HG03520 (cell line): ENCODE data around the gene ARFGEF2.
A peak's percentile ranks its signal among the peaks of the same experiment; 100 is the strongest.
"Not testable (repeated sequence)": the region's sequence is repeated elsewhere in the genome, so short reads cannot be mapped to it uniquely, and the experiment has no call there.

Experiments used
- ATAC-seq: cut with Tn5 transposase; IDR thresholded peaks from one replicate; pipeline ENCODE4 v1.9.1; 2021; ENCODE audit warnings: mild to moderate bottlenecking, moderate library complexity; ENCODE audit not compliant: unreplicated experiment

The ARFGEF2 gene

DNA sequence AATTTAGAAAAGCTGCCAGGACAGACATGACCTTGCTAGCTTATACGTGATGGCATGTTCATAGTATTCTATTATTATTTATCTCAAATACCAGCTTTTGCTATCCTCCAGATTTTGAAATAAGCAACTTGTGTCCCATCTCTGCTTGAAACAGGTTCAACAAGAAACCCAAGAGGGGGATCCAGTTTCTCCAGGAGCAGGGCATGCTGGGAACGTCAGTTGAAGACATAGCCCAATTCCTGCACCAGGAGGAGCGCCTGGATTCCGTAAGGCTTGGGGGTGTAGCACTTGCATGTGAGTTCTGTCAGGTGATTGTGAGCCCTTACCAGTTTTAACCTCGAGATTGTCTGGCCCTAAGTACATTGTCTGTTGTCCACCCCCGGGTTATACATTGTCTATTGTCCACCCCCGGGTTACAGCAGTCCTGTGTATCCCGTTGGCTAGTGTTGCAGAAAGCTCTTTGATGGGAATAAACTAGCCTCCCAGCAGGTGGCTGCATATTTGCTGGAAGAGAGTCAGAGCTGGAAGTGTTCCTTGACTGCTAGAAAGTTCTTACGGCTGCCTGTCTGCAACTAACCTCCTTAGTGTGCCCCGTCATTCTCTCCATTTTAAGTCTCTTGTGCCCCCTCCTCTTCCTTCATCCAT is 63.2 kb downstream of the ARFGEF2 start:
- no peak for ATAC-seq

DNA sequence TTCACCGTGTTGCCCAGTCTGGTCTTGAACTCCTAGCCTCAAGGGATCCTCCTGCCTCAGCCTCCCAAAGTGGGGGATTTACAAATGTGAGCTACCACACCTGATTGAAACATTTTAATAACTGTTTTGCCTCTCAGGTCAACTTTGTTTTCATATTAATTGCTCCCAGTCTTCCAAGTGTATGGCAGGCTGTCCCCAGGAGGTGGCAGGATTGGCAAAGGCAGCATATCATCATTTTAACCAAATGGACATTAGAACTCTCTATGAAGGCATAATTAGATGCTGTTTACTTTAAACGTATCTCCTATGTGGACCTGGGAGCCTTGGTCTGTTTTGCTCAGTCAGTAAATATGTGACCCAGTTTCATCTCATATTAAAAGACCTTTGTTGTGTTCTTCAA is 65.4 kb downstream of the ARFGEF2 start:
- ATAC-seq = no peak

DNA sequence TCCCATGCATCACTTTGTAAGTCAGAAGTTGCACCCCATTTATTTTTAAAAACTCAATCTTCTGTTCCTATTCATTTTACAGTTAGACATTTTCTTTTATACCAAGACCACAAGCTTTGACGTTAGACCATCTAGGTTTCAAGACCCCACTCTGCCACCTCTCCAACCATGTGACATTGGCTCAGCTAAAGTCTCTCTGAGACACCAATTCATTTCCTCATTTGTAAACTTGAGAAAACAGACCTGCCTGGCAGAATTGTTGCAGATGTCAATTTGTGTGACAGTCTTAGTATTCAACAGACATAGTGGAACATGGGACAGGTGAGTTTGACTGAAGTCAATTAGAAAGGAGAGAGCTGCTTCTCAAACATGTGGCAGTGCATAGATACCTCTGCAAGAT is 69.0 kb downstream of the ARFGEF2 start:
- ATAC-seq = no peak

DNA sequence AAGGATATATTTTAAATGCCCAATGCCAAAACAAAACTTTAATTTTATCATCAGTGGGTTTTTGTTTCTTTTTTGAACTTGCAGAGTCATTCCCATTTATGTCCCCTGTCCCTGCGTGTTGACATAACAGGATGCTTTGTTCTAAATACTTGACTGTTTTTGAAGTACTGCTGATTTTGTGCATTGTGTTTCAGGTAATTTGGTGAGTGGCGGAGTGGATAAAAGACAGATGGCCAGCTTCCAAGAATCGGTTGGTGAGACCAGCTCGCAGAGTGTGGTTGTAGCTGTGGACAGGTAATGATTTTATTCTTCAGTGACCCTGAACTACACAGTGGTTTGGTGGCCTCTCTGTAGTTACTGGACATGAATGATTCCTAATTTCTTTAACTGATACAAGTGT is 74.1 kb downstream of the ARFGEF2 start:
- no peak for ATAC-seq

DNA sequence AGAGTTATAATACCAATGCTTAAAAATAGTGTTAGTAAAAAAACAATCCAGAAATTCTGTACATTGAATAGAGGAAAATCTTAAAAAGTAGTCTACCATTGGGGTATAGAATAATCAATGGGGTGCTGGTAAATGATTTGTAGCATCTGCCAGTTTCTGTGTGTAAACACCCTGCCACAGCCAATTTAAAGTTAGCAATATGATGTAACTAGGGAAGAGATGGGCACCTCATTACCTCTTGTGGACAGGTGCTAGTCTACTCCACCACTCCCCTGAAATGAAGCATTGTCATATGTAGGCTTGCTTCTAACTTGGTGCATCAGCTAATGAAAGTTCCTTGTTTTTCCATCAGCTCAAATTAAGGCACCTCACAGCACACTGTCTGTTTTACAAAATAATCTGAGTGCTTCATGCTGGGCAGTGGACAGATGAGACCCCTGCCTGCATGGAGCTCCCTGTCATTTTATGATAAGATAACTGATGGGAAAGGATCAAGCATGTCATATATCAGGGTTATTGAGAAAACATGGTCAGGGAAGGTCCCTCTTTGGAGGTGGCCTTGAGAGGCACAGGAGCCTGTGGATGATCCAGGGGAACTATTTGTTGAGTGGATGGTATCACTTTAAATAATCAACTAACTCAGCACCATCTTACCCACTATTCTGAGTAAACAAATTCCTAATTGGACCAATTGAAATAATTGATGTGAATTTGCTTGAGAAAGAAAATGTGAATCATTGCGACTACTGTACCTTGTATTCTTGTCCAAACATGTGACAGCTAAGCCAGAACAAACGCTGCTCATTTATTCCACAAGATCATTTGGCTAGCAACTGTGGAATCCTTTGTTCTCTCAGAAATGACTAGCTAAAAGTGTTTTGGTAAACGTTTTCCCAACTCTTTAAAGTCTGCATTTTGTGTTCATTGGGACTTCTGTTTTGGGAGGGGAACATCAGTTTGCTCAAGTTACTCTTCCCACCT is 78.7 kb downstream of the ARFGEF2 start:
- ATAC-seq = no peak

DNA sequence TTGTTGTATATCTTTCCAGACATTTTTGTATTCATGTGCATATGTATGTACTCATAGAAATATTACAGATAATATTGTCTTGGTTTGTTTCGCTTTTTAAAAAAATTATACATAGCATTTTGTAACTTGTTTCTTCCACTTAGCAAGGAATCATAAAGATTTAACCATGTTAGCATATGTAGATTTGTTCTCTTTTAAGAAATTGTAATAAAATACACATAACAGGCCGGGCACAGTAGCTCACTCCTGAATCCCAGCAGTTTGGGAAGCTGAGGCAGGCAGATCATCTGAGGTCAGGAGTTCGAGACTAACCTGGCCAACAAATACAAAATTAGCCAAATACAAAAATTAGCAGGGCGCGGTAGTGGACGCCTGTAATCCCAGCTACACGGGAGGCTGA is 80.2 kb downstream of the ARFGEF2 start:
- ATAC-seq = no peak

DNA sequence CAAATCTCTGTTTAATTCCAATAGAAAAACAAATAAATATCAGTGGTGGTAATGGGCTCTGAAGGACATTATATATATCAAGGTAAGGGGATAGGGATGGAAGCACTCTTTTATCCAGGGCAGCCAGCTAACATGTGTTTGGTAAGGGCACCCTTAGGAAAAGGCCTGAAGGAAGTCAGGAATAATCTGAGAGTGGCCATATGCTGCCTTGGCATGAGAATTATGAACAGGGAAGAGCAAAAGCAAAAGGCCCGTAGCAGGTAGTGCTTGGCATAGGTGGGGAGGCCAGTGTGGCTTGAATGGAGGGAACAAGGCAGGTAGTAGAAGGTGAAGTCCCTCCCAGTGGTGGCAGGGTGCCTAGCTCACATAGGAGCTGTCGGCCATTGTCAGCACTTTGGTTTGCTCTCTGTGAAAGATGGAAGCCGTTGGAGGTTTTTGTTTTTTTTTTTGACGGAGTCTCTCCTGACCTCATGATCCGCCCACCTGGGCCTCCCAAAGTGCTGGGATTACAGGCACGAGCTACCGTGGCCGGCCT is 85.0 kb downstream of the ARFGEF2 start:
- no peak for ATAC-seq

DNA sequence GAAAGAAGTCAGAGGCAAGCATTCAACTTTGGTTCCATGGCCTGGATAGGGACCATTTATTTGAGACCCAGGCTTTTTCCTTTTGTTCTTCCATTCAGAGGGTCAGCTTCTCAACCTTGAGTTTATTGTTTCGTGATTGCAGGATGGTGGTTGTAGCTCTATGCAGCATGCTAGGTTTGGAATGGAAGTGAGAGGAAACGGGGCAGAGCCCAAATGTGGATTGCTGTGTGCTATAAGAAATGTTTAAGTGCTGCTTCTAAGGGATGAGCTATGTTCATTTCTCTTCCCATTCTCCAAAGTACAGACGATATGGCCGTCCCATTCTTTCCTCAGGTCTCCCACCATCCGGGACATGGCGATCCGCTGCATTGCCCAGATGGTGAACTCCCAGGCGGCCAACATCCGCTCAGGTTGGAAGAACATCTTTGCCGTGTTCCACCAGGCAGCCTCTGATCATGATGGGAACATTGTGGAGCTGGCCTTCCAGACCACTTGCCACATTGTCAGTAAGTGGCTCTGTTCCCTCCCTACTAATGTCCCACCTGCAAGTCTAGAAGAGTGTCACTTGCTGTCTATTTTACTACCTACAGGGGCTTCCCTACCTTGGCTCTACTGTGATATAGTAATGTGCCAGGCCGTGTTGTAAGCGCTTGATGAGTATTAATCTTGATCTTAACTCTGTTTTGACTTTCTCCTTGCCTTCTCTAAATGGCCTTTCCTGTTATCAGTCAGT is 88.6 kb downstream of the ARFGEF2 start:
- ATAC-seq = no peak

DNA sequence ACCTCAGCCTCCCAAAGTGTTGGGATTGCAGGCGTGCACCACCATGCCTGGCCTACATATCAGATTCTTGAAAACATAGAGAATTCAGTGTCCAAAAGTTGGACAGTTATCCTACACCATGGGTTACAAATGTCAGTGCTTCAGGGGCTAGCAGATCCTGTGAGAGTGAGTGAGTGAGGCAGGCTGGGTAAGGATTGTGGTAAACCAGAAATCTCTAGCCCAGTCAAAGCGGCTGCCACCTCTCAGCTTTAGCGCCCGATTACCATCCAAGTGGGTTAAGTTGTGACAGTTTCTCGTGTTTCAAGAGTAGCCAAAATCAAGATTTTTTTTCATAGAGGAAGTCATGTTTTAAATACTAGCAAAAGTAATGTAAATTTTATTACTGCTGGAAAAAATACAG is 102.7 kb downstream of the ARFGEF2 start:
- no peak for ATAC-seq

DNA sequence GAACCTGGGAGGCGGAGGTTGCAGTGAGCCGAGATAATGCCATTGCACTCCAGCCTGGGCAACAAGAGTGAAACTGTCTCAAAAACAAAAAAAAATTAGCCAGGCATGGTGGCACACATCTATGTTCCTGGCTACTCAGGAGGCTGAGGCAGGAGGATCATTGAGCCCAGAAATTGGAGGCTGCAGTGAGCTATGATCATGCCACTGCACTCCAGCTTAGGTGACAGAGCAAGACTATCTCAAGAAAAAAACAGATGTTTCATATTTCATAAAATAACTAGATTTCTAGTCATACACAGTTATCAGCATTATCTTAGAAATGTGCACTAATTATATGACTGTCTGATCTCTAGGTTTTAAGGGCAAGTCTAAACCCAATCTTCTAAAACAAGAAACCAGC is 106.7 kb downstream of the ARFGEF2 start:
- not testable (repeated sequence) for ATAC-seq

DNA sequence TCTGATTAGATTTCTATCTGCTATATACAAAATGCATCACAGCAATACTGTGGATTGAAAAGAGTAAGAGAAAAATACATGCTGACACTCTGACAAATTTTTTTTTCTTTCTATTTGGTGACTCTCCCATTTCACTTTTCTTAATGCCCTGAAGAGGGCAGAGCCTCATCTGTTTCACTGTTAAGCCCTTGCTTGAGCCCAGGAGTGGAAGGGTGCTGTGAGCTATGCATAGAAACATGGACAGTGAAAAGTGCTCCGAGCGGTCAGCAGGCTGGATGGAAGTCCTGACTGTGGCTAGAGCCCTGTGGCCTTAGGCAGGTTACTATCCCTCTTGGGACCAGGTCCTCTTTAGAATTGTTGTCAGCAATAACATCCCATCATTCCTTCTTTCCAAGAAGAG is 107.2 kb downstream of the ARFGEF2 start:
- ATAC-seq = no peak

DNA sequence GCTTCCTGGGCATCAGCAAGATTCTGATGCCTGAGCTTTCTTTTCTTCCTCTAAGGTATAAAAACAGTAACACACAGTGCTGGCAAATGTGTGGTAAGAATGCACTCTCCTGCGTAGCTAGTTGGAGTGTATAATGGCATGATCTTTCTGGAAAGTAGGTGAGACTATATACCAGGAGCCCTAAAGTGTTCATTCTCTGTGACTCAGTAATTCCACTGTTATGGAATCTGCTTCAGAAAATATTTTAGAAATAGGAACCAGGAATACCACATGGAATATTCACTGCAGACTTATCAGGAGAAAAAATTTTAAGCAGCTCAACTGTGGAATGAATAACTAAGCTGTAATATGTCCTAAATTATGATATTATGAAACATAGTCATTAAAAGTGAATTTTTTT is 107.7 kb downstream of the ARFGEF2 start:
- ATAC-seq = no peak

DNA sequence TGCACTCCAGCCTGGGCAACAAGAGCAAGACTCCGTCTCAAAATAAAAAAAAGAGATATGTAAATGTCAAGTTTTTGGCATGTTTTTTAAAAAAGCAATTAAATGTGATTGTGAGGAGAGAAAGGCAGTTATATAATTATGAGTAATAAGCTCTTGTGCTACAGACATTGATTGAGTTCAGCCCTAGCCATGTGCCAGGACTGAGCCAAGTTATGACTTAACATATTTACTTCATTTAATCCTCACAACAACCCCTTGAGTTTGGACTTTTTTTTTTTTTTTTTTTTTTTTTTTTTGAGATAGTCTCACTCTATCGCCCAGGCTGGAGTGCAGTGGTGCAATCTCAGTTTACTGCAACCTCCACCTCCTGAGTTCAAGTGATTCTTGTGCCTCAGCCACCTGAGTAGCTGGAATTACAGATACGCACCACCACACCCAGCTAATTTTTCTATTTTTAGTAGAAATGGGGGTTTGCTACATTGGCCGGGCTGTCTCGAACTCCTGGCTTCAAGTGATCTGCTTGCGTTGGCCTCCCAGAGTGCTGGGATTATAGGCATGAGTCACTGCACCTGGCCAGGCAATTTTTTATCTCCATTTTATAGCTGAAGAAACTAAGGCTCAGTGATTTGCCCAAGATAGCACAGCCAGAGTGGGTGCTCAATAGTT is 109.6 kb downstream of the ARFGEF2 start:
- ATAC-seq = no peak

DNA sequence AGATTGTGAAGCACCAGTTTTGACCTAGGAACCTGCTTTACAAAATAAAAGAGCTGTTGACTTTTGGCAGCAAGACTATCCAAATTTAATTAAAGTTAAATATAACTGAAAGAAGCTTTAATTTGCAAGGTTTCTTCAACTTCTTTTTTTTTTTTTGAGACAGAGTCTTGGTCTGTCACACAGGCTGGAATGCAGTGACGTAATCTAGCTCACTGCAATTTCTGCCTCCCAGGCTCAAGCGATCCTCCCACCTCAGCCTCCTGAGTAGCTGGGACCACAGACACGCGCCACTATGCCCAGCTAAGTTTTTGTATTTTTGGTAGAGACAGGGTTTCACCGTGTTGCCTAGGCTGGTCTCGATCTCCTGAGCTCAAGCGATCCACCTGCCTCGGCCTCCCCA is 110.9 kb downstream of the ARFGEF2 start:
- ATAC-seq = no peak

DNA sequence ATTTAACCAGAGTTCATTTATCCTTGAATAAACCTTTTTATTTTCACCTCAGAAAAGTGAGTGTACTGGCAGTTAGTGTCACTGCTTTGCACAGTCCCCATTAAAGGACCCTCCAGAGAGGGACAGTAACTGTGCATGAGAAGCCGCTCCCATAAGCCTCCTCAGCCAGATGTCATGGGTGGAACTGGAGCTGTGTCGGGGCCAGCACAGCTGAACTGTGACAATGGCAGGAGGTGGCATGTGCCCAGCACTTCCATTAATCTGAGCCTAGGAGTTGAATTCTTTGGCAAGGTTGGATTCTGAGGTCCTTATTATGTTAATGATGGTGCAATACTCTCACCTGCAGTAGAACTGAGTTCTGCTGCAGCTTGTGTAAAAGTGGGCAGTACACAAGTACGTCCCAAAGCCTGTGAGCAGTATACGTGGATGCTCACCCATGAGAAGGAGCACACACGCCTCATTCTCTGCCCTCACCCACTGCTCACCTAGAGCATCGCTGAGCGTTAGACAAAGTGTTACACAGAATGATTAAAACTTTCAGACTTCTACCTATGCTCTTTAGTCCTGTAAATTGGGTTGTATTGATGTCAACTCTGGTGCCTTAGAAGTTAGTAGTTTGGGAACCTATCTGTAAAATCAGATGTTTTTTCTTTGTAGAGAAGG is 112.7 kb downstream of the ARFGEF2 start:
- ATAC-seq = no peak

DNA sequence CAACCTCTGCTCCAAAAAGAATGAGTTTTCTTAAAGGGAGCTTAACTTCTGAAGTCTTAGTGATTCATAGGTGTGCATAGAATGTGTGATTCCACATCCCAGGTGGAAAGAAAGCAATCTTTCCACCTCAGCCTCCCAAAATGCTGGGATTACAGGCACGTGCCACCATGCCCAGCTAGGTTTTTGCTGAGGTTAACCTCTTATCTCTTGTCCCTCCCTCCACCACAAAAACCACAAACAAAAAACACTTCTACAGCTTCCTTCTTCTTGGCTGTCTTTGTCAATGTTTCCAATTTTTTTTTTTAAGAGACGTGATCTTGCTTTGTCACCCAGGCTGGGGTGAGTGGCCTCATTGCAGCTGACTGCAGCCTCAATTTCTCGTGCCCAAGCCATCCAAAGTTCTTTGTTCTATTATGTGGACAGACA is 116.5 kb downstream of the ARFGEF2 start:
- no peak for ATAC-seq

DNA sequence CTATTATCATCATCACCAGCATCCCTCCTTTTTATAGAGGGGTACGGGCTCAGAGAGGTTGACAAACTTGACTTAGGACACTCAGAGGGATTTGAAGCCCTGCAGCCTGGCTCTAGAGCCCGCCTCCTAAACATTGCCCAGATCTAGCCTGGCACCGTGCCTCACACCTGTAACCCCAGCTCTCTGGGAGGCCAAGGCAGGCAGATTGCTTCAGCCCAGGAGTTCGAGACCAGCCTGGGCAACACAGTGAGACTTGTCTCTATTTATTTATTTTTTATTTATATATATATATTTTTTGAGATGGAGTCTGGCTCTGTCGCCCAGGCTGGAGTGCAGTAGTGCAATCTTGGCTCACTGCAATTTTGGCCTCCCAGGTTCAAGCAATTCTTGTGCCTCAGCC is 118.3 kb downstream of the ARFGEF2 start:
- ATAC-seq = no peak

DNA sequence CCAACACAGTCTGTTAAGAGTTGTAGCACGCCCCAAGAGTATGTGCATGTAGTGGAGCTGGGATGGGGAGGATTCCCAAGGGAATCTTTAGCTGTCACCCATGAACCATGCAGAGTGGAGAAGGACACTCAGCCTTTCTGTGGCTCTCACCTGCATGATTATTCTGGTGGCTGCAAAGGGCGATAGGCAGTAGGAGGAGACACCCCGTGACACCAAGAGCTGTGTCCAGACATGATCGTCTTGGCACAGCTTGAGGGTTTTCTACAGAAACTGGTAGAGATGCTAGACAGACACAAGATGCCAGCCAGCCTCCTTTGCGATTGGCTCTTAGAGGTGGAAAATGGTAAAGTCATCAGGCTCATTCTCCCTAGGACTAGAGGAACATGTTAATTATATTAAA is 121.5 kb downstream of the ARFGEF2 start:
- no peak for ATAC-seq

DNA sequence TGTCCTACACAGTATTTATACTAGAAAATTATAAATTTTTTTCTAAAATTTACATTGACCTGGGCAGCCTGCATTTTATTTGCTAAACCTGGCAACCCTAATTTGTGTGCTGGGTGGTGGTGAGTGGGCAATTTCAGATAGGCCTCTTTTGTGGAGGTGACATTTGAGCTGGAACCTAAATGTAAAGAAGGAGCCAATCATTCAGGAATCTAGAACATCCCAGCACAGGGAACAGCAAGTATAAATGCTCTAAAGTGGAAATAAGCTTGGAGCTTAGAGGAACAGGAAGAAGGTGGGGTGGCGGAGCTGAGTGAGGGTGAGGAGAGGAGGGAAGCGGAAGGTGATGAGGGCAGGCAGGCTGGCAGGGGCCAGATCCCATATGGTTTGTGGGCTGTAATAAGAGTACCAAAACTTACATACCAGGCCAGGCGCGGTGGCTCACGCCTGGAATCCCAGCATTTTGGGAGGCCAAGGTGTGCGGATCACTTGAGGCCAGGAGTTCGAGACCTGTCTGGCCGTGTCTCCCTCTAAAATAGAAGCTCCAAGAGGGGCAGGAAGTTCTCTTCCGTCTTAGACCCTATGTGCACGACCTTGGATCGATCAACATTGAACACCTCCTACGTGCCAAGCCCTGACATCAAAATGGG is 124.1 kb downstream of the ARFGEF2 start:
- peak; percentile 1 for ATAC-seq
